Neural progenitor cell (in vitro differentiated cells): ENCODE measurements around the gene ZFP36L2. TPM values are rescaled to one million over a fixed set of nuclear protein-coding genes. Genes with fewer than 3 reads are reported as not detected.

Source experiments
- DNase-seq: peaks from one replicate; pipeline ENCODE4 v3.0.0-alpha.2; 2016; ENCODE audit warnings: low spot score
- H2AFZ ChIP-seq: fragments of 200-600 bp; sonication (generic); replicated peaks from 2 replicates; pipeline ENCODE4 v1.6.1; 2016; ENCODE audit warnings: antibody characterized with exemption
- H3F3A ChIP-seq: fragments of 200-600 bp; sonication (generic); 2 replicates; pipeline ENCODE4 v1.6.1; 2016; ENCODE audit warnings: antibody characterized with exemption, low read depth
- H3K27ac ChIP-seq: fragments of 200-600 bp; sonication (generic); 2 replicates; pipeline ENCODE4 v1.5.1; 2016; ENCODE audit warnings: mild to moderate bottlenecking
- H3K27me3 ChIP-seq: fragments of 200-600 bp; sonication (generic); 2 replicates; pipeline ENCODE4 v1.6.1; 2016; ENCODE audit warnings: mild to moderate bottlenecking, moderate library complexity
- H3K36me3 ChIP-seq: fragments of 200-600 bp; sonication (generic); 2 replicates; pipeline ENCODE4 v1.5.1; 2016
- H3K4me1 ChIP-seq: fragments of 200-600 bp; sonication (generic); 2 replicates; pipeline ENCODE4 v1.6.1; 2016; ENCODE audit warnings: mixed run types
- H3K4me2 ChIP-seq: fragments of 200-600 bp; sonication (generic); 2 replicates; pipeline ENCODE4 v1.6.1; 2016
- H3K4me3 ChIP-seq: fragments of 200-600 bp; sonication (generic); 2 replicates; pipeline ENCODE4 v1.5.1; 2016
- H3K79me2 ChIP-seq: fragments of 200-600 bp; sonication (generic); 2 replicates; pipeline ENCODE4 v1.6.1; 2016; ENCODE audit warnings: low read depth
- H3K9ac ChIP-seq: fragments of 200-600 bp; sonication (generic); 2 replicates; pipeline ENCODE4 v1.6.1; 2016
- H3K9me3 ChIP-seq: fragments of 200-600 bp; sonication (generic); 2 replicates; pipeline ENCODE4 v1.5.1; 2016; ENCODE audit warnings: low read depth
- H4K20me1 ChIP-seq: fragments of 200-600 bp; sonication (generic); 2 replicates; pipeline ENCODE4 v1.6.1; 2016; ENCODE audit warnings: low read depth
- H3K27ac Mint-ChIP-seq: 3 replicates; pipeline ENCODE4 v1.8.0; 2021; ENCODE audit warnings: mixed read lengths
- H3K27me3 Mint-ChIP-seq: 2 replicates; pipeline ENCODE4 v1.8.0; 2022; ENCODE audit warnings: low read depth, mild to moderate bottlenecking, inconsistent platforms, moderate library complexity, mixed read lengths; ENCODE audit not compliant: insufficient read depth
- H3K36me3 Mint-ChIP-seq: 3 replicates; pipeline ENCODE4 v1.8.0; 2021; ENCODE audit warnings: mixed read lengths
- H3K4me1 Mint-ChIP-seq: 3 replicates; pipeline ENCODE4 v1.8.0; 2021; ENCODE audit warnings: mixed read lengths
- H3K4me3 Mint-ChIP-seq: 3 replicates; pipeline ENCODE4 v1.8.0; 2021; ENCODE audit warnings: mild to moderate bottlenecking, moderate library complexity, mixed read lengths
- H3K9me3 Mint-ChIP-seq: 3 replicates; pipeline ENCODE4 v1.8.0; 2020; ENCODE audit warnings: mixed read lengths
- EZH2 ChIP-seq: fragments of 200-600 bp; sonication (generic); IDR thresholded peaks from 2 replicates; pipeline ENCODE4 v1.6.1; 2017; ENCODE audit warnings: antibody characterized with exemption, mild to moderate bottlenecking, moderate library complexity
- EZH2phosphoT487 ChIP-seq: fragments of 200-600 bp; sonication (generic); IDR thresholded peaks from 2 replicates; pipeline ENCODE4 v1.6.1; 2017; ENCODE audit warnings: antibody characterized with exemption
- total RNA-seq: library from RNA; depleted of rRNA; stranded (reverse); fragments of >200 nt; gene quantifications from 2 replicates; pipeline ENCODE4 v1.2.3, GENCODE V29; 2015; ENCODE audit warnings: low replicate concordance
- TF ChIP-seq, protein P1 (sequence below): fragments of 200-600 bp; sonication (generic); IDR thresholded peaks from 2 replicates; pipeline ENCODE4 v1.5.1; 2017; ENCODE audit warnings: antibody characterized with exemption, mild to moderate bottlenecking

ZFP36L2 gene
- total RNA-seq, 1 donor from 2014 or later: 13.8 TPM

GRCh38 chr2:43221763-43222474, 4.5 kb downstream of the ZFP36L2 start:
- Mint-ChIP-seq H3K9me3 (no peaks in the 10 kb centered on the region), H3K4me1 (peaks cover 65% of the 10 kb centered on the region), H3K27ac (peak overlapping the region; percentile 94), H3K27me3 (peaks cover 4% of the 10 kb centered on the region), H3K36me3 (peaks cover 8% of the 10 kb centered on the region), H3K4me3 (peak overlapping the region; percentile 84)
- no peaks in the 10 kb centered on the region for H3K9me3 ChIP-seq
- no peaks in the 10 kb centered on the region for H3K27me3 ChIP-seq
- peaks cover 54% of the 10 kb centered on the region for H3K79me2 ChIP-seq
- peaks cover 86% of the 10 kb centered on the region for H3F3A ChIP-seq
- DNase-seq: peak; percentile 92
- H2AFZ ChIP-seq: no peak overlapping the region
- peak overlapping the region; percentile 87 for H3K4me2 ChIP-seq
- peaks cover 63% of the 10 kb centered on the region for H3K4me1 ChIP-seq
- TF ChIP-seq EZH2phosphoT487 (no peak), EZH2 (no peak)
- TF ChIP-seq, protein P1, sequence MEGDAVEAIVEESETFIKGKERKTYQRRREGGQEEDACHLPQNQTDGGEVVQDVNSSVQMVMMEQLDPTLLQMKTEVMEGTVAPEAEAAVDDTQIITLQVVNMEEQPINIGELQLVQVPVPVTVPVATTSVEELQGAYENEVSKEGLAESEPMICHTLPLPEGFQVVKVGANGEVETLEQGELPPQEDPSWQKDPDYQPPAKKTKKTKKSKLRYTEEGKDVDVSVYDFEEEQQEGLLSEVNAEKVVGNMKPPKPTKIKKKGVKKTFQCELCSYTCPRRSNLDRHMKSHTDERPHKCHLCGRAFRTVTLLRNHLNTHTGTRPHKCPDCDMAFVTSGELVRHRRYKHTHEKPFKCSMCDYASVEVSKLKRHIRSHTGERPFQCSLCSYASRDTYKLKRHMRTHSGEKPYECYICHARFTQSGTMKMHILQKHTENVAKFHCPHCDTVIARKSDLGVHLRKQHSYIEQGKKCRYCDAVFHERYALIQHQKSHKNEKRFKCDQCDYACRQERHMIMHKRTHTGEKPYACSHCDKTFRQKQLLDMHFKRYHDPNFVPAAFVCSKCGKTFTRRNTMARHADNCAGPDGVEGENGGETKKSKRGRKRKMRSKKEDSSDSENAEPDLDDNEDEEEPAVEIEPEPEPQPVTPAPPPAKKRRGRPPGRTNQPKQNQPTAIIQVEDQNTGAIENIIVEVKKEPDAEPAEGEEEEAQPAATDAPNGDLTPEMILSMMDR: no peak
- H3K27ac ChIP-seq: peak overlapping the region; percentile 92
- no peak overlapping the region for H3K9ac ChIP-seq
- peaks cover 49% of the 10 kb centered on the region for H4K20me1 ChIP-seq
- H3K4me3 ChIP-seq: peak overlapping the region; percentile 83
- no peaks in the 10 kb centered on the region for H3K36me3 ChIP-seq

DNA sequence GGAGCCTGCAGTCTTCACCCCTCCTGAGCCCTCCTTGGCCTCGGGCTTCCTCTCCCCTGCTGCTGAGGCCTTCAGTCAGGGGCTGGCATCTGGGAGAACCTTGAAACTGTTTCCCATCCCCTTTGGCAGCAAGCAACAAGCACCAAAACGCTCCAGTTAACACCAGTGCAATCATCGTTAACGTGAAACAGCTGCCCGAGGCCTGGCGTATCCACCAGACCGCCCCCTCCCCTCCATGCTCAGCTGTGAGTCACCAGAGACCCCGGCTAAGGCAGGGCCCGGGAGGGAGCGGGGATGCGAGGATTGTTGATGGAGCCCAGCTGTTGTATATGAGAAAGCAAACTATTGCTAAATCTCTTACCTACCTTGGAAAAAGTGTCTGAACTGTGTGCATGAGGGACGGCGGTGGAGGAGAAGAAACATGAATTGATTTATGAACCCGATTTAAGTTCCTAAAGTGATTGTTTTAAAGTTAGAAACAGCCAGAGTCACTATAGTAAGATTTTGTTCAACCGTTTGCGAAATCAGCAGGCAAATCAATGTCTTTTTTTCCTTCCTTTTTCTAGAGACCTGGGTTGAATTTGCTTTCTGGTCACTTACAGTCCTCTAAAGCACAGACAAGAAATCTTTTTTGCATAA, 5.2 kb downstream of the ZFP36L2 start:
- Histone ChIP-seq H3K4me1 (peaks cover 63% of the 10 kb centered on the region), H3K9ac (no peak overlapping the region), H3K27me3 (no peaks in the 10 kb centered on the region), H4K20me1 (peaks cover 49% of the 10 kb centered on the region), H3K27ac (peak overlapping the region; percentile 92), H2AFZ (no peak overlapping the region), H3K36me3 (no peaks in the 10 kb centered on the region), H3F3A (peaks cover 88% of the 10 kb centered on the region), H3K9me3 (no peaks in the 10 kb centered on the region), H3K4me3 (peak overlapping the region; percentile 83), H3K79me2 (peaks cover 47% of the 10 kb centered on the region), H3K4me2 (peak overlapping the region; percentile 87)
- Mint-ChIP-seq H3K4me1 (peaks cover 65% of the 10 kb centered on the region), H3K9me3 (no peaks in the 10 kb centered on the region), H3K36me3 (peaks cover 8% of the 10 kb centered on the region), H3K27ac (peak overlapping the region; percentile 94), H3K27me3 (peaks cover 4% of the 10 kb centered on the region), H3K4me3 (peak overlapping the region; percentile 84)
- TF ChIP-seq, protein P1: no peak
- TF ChIP-seq EZH2: no peak
- TF ChIP-seq EZH2phosphoT487: no peak
- DNase-seq: peak; percentile 83

- H3K4me3 ChIP-seq: peak overlapping the region; percentile 83
- H3K27ac ChIP-seq: peak overlapping the region; percentile 92
These were observed 5.7 kb downstream of the ZFP36L2 start for GRCh38 chr2:43220760-43221123.

More at GRCh38 chr2:43220760-43221123, 5.7 kb downstream of the ZFP36L2 start:
- Mint-ChIP-seq H3K27me3 (peaks cover 4% of the 10 kb centered on the region), H3K36me3 (peaks cover 8% of the 10 kb centered on the region), H3K27ac (peak overlapping the region; percentile 94), H3K4me3 (peak overlapping the region; percentile 84), H3K9me3 (no peaks in the 10 kb centered on the region), H3K4me1 (peaks cover 68% of the 10 kb centered on the region)
- DNase-seq: no peak
- H3K9ac ChIP-seq: no peak overlapping the region
- TF ChIP-seq EZH2phosphoT487 (no peak), EZH2 (no peak)
- TF ChIP-seq, protein P1: no peak
- peaks cover 88% of the 10 kb centered on the region for H3F3A ChIP-seq
- peaks cover 42% of the 10 kb centered on the region for H3K79me2 ChIP-seq
- H3K4me2 ChIP-seq: peak overlapping the region; percentile 87
- H2AFZ ChIP-seq: no peak overlapping the region
- no peaks in the 10 kb centered on the region for H3K27me3 ChIP-seq
- no peaks in the 10 kb centered on the region for H3K36me3 ChIP-seq
- H4K20me1 ChIP-seq: peaks cover 47% of the 10 kb centered on the region
- no peaks in the 10 kb centered on the region for H3K9me3 ChIP-seq
- H3K4me1 ChIP-seq: peaks cover 68% of the 10 kb centered on the region
